HG03460 (cell line): ENCODE data around the gene DUXB.

Experiments
- ATAC-seq: cut with Tn5 transposase; IDR thresholded peaks from one replicate; pipeline ENCODE4 v1.9.1; 2021; ENCODE audit not compliant: unreplicated experiment

DUXB gene

DNA sequence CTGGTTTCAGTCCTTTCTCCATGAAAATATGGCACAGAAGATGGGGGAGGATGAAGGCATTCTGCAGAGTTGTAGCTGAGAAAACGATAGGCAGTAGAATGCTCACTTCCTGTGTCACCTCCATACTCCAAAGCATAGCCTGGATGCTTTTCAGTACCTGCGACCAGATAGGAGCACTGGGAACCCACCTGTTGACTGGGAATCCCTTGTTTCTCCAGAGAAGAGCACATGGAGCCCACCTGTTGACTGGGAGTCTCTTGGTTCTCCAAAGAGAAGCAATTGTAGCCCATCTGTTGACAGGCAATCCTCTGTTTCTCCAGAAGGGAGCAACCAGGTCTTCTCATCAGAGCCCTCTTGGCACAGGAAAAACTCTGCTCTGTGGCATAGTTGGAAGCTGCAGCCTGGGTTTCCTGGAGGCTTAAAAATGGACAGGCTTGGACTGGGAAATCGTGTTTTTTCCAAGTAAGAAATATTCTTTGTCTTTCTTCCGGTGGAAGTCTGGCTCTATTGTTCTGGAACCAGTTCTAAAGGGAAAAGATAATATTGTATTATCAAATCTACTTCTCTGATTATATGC lies 40.4 kb downstream of the DUXB start:
- ATAC-seq = no peak

DNA sequence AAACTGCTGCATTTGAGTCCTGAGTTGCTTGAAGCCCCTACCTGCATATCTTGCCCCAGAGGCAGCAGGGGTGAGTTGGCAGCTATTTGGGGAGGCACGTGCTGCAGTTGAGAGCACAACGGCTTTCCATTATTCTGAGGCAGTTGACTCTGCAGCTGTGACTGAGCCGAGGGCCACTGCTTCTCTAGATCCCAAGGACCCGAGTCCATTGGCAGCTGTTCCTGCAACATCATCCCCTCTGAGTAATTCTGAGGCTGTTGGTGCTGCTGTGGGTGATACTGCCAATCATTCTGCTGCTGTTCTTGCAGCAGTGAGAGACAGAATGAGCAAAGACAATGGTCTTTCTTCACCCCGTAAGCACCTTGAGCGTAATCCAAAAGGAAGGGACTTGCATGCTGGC lies 40.9 kb downstream of the DUXB start:
- no peak for ATAC-seq

DNA sequence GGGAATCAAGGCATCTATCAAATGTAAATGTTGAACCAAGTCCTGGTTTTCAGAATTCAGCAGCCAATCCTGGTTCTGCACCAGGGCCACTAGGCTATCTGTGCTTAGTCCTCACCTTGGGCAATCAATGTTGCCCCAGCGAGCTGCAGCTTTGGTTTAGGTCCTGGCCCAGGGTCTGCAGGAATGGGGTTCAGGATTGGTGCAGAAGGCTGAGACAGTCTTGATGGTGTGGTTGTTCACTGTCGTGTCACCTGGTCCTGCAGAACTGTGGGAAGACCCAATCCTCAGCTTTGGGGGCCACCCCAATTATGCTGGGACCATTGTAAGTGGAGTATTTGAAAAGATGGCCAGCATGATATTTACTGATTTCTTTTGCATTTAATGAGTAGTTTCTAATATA lies 43.1 kb downstream of the DUXB start:
- ATAC-seq = no peak

GRCh38 chr16:75653922-75654321 lies 47.3 kb downstream of the DUXB start:
- ATAC-seq = no peak

- peak; percentile 39 for ATAC-seq
Measured at GRCh38 chr16:75648265-75649076, 52.8 kb downstream of the DUXB start.

GRCh38 chr16:75647492-75648264 lies 53.6 kb downstream of the DUXB start, which contains the start of the genes KARS1 and TERF2IP:
KARS1 (minus strand) TSS chr16:75647665; CDS start chr16:75647639, 26 bp downstream.
TERF2IP (plus strand) TSS chr16:75647773; CDS start chr16:75647883, 110 bp downstream.
- peak; percentile 84 for ATAC-seq

DNA sequence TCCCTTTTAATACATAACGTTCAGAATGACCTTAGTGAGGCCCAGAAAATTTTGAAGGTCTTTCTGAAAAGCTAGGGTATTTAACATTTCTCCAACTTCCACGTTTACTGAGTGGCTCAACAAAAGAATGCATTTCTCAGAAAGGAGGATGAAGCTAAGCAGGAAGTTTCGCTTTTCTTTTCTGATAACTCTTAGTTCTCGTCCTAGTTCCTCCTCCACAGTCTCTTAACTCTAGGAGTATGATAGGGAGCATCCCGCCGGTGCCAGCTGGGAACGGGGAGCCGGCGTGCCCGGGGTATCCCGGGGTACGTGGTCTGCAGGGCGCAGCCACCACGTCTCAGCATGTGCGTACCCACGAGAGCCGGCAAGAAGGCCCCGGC lies 54.2 kb downstream of the DUXB start:
- peak; percentile 14 for ATAC-seq

GRCh38 chr16:75644240-75645012 lies 56.8 kb downstream of the DUXB start:
- ATAC-seq = no peak
